ENCODE data around the gene SOX8.

Gene SOX8

GRCh38 chr16:1028056-1028455 lies 46.5 kb downstream of the SOX8 start:
- H3K27me3 ChIP-seq (ENCODE audit: control insufficient read depth, insufficient read depth, low read length), result peaks cover 5% of the 10 kb centered on the region
- H3K36me3 ChIP-seq (ENCODE audit: control insufficient read depth, insufficient read depth, low read length), result no peaks in the 10 kb centered on the region
- no peaks in the 10 kb centered on the region for H3K4me1 ChIP-seq (ENCODE audit: control insufficient read depth, insufficient read depth, low read length)
- no peak overlapping the region for H3K4me3 ChIP-seq (ENCODE audit: low read length)
- no peaks in the 10 kb centered on the region for H3K9me3 ChIP-seq (ENCODE audit: control insufficient read depth, low read length)
- no peak overlapping the region for H3K9ac ChIP-seq (ENCODE audit: low read length)

GRCh38 chr16:1028524-1029258 lies 47.1 kb downstream of the SOX8 start:
- Histone ChIP-seq H3K4me3 (ENCODE audit: low read length) (no peak overlapping the region), H3K4me1 (ENCODE audit: control insufficient read depth, insufficient read depth, low read length) (no peaks in the 10 kb centered on the region), H3K9ac (ENCODE audit: low read length) (no peak overlapping the region), H3K27me3 (ENCODE audit: control insufficient read depth, insufficient read depth, low read length) (peaks cover 5% of the 10 kb centered on the region), H3K9me3 (ENCODE audit: control insufficient read depth, low read length) (no peaks in the 10 kb centered on the region), H3K36me3 (ENCODE audit: control insufficient read depth, insufficient read depth, low read length) (no peaks in the 10 kb centered on the region)

- H3K4me3 ChIP-seq (ENCODE audit: low read length), result no peak overlapping the region
Observed at GRCh38 chr16:1029259-1029545, 47.6 kb downstream of the SOX8 start.

GRCh38 chr16:1030473-1030901 lies 48.9 kb downstream of the SOX8 start:
- Histone ChIP-seq H3K27me3 (ENCODE audit: control insufficient read depth, insufficient read depth, low read length) (no peaks in the 10 kb centered on the region), H3K9me3 (ENCODE audit: control insufficient read depth, low read length) (no peaks in the 10 kb centered on the region), H3K9ac (ENCODE audit: low read length) (no peak overlapping the region), H3K4me3 (ENCODE audit: low read length) (no peak overlapping the region), H3K36me3 (ENCODE audit: control insufficient read depth, insufficient read depth, low read length) (no peaks in the 10 kb centered on the region), H3K4me1 (ENCODE audit: control insufficient read depth, insufficient read depth, low read length) (no peaks in the 10 kb centered on the region)

More at GRCh38 chr16:1029259-1029545, 47.6 kb downstream of the SOX8 start:
- Histone ChIP-seq H3K9ac (ENCODE audit: low read length) (no peak overlapping the region), H3K27me3 (ENCODE audit: control insufficient read depth, insufficient read depth, low read length) (peaks cover 5% of the 10 kb centered on the region), H3K36me3 (ENCODE audit: control insufficient read depth, insufficient read depth, low read length) (no peaks in the 10 kb centered on the region), H3K9me3 (ENCODE audit: control insufficient read depth, low read length) (no peaks in the 10 kb centered on the region), H3K4me1 (ENCODE audit: control insufficient read depth, insufficient read depth, low read length) (no peaks in the 10 kb centered on the region)

GRCh38 chr16:1031666-1032065 lies 50.1 kb downstream of the SOX8 start:
- H3K4me3 ChIP-seq (ENCODE audit: low read length), result no peak overlapping the region
- peaks cover 6% of the 10 kb centered on the region for H3K27me3 ChIP-seq (ENCODE audit: control insufficient read depth, insufficient read depth, low read length)
- no peaks in the 10 kb centered on the region for H3K36me3 ChIP-seq (ENCODE audit: control insufficient read depth, insufficient read depth, low read length)
- H3K9ac ChIP-seq (ENCODE audit: low read length), result no peak overlapping the region
- H3K4me1 ChIP-seq (ENCODE audit: control insufficient read depth, insufficient read depth, low read length), result no peaks in the 10 kb centered on the region
- no peaks in the 10 kb centered on the region for H3K9me3 ChIP-seq (ENCODE audit: control insufficient read depth, low read length)

- Histone ChIP-seq H3K36me3 (ENCODE audit: control insufficient read depth, insufficient read depth, low read length) (no peaks in the 10 kb centered on the region), H3K9ac (ENCODE audit: low read length) (no peak overlapping the region), H3K9me3 (ENCODE audit: control insufficient read depth, low read length) (no peaks in the 10 kb centered on the region), H3K27me3 (ENCODE audit: control insufficient read depth, insufficient read depth, low read length) (peaks cover 9% of the 10 kb centered on the region), H3K4me3 (ENCODE audit: low read length) (no peak overlapping the region), H3K4me1 (ENCODE audit: control insufficient read depth, insufficient read depth, low read length) (no peaks in the 10 kb centered on the region)
Observed at GRCh38 chr16:1032607-1033006, 51.0 kb downstream of the SOX8 start.

- Histone ChIP-seq H3K36me3 (ENCODE audit: control insufficient read depth, insufficient read depth, low read length) (no peaks in the 10 kb centered on the region), H3K4me1 (ENCODE audit: control insufficient read depth, insufficient read depth, low read length) (no peaks in the 10 kb centered on the region), H3K4me3 (ENCODE audit: low read length) (no peak overlapping the region), H3K9me3 (ENCODE audit: control insufficient read depth, low read length) (no peaks in the 10 kb centered on the region), H3K27me3 (ENCODE audit: control insufficient read depth, insufficient read depth, low read length) (peaks cover 9% of the 10 kb centered on the region), H3K9ac (ENCODE audit: low read length) (no peak overlapping the region)
Observed at GRCh38 chr16:1033128-1033679, 51.6 kb downstream of the SOX8 start.

GRCh38 chr16:1034230-1035065 lies 52.9 kb downstream of the SOX8 start:
- Histone ChIP-seq H3K4me3 (ENCODE audit: low read length) (no peak overlapping the region), H3K9ac (ENCODE audit: low read length) (no peak overlapping the region), H3K4me1 (ENCODE audit: control insufficient read depth, insufficient read depth, low read length) (no peaks in the 10 kb centered on the region), H3K27me3 (ENCODE audit: control insufficient read depth, insufficient read depth, low read length) (peaks cover 15% of the 10 kb centered on the region), H3K36me3 (ENCODE audit: control insufficient read depth, insufficient read depth, low read length) (no peaks in the 10 kb centered on the region), H3K9me3 (ENCODE audit: control insufficient read depth, low read length) (no peaks in the 10 kb centered on the region)

GRCh38 chr16:1035066-1035415 lies 53.5 kb downstream of the SOX8 start:
- Histone ChIP-seq H3K4me1 (ENCODE audit: control insufficient read depth, insufficient read depth, low read length) (no peaks in the 10 kb centered on the region), H3K9ac (ENCODE audit: low read length) (no peak overlapping the region), H3K4me3 (ENCODE audit: low read length) (no peak overlapping the region), H3K36me3 (ENCODE audit: control insufficient read depth, insufficient read depth, low read length) (no peaks in the 10 kb centered on the region), H3K27me3 (ENCODE audit: control insufficient read depth, insufficient read depth, low read length) (peaks cover 20% of the 10 kb centered on the region), H3K9me3 (ENCODE audit: control insufficient read depth, low read length) (no peaks in the 10 kb centered on the region)

- Histone ChIP-seq H3K4me1 (ENCODE audit: control insufficient read depth, insufficient read depth, low read length) (no peaks in the 10 kb centered on the region), H3K36me3 (ENCODE audit: control insufficient read depth, insufficient read depth, low read length) (no peaks in the 10 kb centered on the region), H3K4me3 (ENCODE audit: low read length) (no peak overlapping the region), H3K27me3 (ENCODE audit: control insufficient read depth, insufficient read depth, low read length) (peaks cover 20% of the 10 kb centered on the region), H3K9ac (ENCODE audit: low read length) (no peak overlapping the region), H3K9me3 (ENCODE audit: control insufficient read depth, low read length) (no peaks in the 10 kb centered on the region)
Observed at GRCh38 chr16:1036166-1036565, 54.6 kb downstream of the SOX8 start.

All from mucosa of stomach (tissue), 1 donor.